ENCODE data around the gene TGM3.
"Not testable (repeated sequence)": the region's sequence is repeated elsewhere in the genome, so short reads cannot be mapped to it uniquely, and the experiment has no call there.

Gene TGM3

GRCh38 chr20:2264621-2265374 lies 31.0 kb upstream of the TGM3 start:
- CTCF ChIA-PET = interaction anchor here (0.6 kb wide), 1 partner anchor 351 kb away, joined by 3 read pairs; no protein-coding TSS in a partner anchor
- H3K27ac ChIP-seq (ENCODE audit: extremely low read depth, low read depth, low read length); POLR2A ChIA-PET; H3K9me3 ChIP-seq (ENCODE audit: control insufficient read depth, insufficient read depth, low read depth, low read length); H3K36me3 ChIP-seq (ENCODE audit: control insufficient read depth in 2 of 2, insufficient read depth in 1 of 2, low read length in 2 of 2); H3K4me3 ChIP-seq (ENCODE audit: low read depth, low read length); H3K4me1 ChIP-seq (ENCODE audit: control insufficient read depth, insufficient read depth, low read length): not testable (repeated sequence)

GRCh38 chr20:2273634-2274302 lies 22.0 kb upstream of the TGM3 start:
- TF ChIP-seq HOXA7 (CRISPR knock-in tag; IDR thresholded peaks at IDR 0.05; ENCODE audit: borderline replicate concordance) = no peak
- no peak for TF ChIP-seq ZNF830 (tag by site-specific recombination; IDR thresholded peaks at IDR 0.05; ENCODE audit: low read depth)
- TF ChIP-seq PATZ1 (tag by site-specific recombination; IDR thresholded peaks at IDR 0.05) = no peak
- TF ChIP-seq ZNF510 (tag by site-specific recombination; IDR thresholded peaks at IDR 0.05; ENCODE audit: insufficient replicate concordance) = no peak
- TF ChIP-seq ZNF239 (tag by site-specific recombination; IDR thresholded peaks at IDR 0.05) = no peak
- no peak for TF ChIP-seq MZF1 (tag by site-specific recombination; IDR thresholded peaks at IDR 0.05; ENCODE audit: borderline replicate concordance)
- no peak for TF ChIP-seq ZNF571 (tag by site-specific recombination; IDR thresholded peaks at IDR 0.05)
- no peak for TF ChIP-seq ZNF148 (tag by site-specific recombination; IDR thresholded peaks at IDR 0.05; ENCODE audit: borderline replicate concordance)
- TF ChIP-seq ZNF623 (tag by site-specific recombination; IDR thresholded peaks at IDR 0.05) = no peak
- TF ChIP-seq ZNF692 (tag by site-specific recombination; IDR thresholded peaks at IDR 0.05) = no peak
- no peak for TF ChIP-seq ELK4 (IDR thresholded peaks at IDR 0.05; ENCODE audit: borderline replicate concordance, low read depth, low read length)
- TF ChIP-seq ZNF211 (tag by site-specific recombination; IDR thresholded peaks at IDR 0.05; ENCODE audit: low read depth) = no peak
- TF ChIP-seq REPIN1 (tag by site-specific recombination; IDR thresholded peaks at IDR 0.05; ENCODE audit: low read depth) = no peak
- no peak for TF ChIP-seq PBX3 (CRISPR knock-in tag; IDR thresholded peaks at IDR 0.05)
- no peak for TF ChIP-seq ZNF155 (tag by site-specific recombination; IDR thresholded peaks at IDR 0.05)
- no peak for TF ChIP-seq SP2 (tag by site-specific recombination; IDR thresholded peaks at IDR 0.05)
- TF ChIP-seq GFI1B (tag by site-specific recombination; IDR thresholded peaks at IDR 0.05) = no peak
- TF ChIP-seq ZNF521 (tag by site-specific recombination; IDR thresholded peaks at IDR 0.05) = no peak
- no peak for TF ChIP-seq ZNF596 (tag by site-specific recombination; IDR thresholded peaks at IDR 0.05)
- no peak for TF ChIP-seq AEBP2 (tag by site-specific recombination; IDR thresholded peaks at IDR 0.05; ENCODE audit: borderline replicate concordance)

More at GRCh38 chr20:2273634-2274302, 22.0 kb upstream of the TGM3 start:
- Histone ChIP-seq H3K4me3 (ENCODE audit: low read depth, low read length) (no peak overlapping the region), H3K9me3 (ENCODE audit: control insufficient read depth, insufficient read depth, low read depth, low read length) (no peaks in the 10 kb centered on the region), H3K27ac (ENCODE audit: extremely low read depth, low read depth, low read length) (no peak overlapping the region), H3K4me1 (ENCODE audit: control insufficient read depth, insufficient read depth, low read length) (no peaks in the 10 kb centered on the region), H3K36me3 (ENCODE audit: control insufficient read depth in 2 of 2, insufficient read depth in 1 of 2, low read length in 2 of 2) (no peaks in the 10 kb centered on the region)
- ChIA-PET POLR2A (no interaction called here), CTCF (interaction anchor here (0.6 kb wide), 1 partner anchor 68 kb away, joined by 3 read pairs; no protein-coding TSS in a partner anchor)

Measured in HEK293 (cell line).